H1 (cell line): ENCODE measurements around the gene MYCBPAP. TPM values are rescaled to one million over a fixed set of nuclear protein-coding genes. Genes with fewer than 3 reads are reported as not detected.
A peak's percentile ranks its signal among the peaks of the same experiment; 100 is the strongest.

Experiments
- BACH1 ChIP-seq: IDR thresholded peaks from 2 replicates; pipeline ENCODE4 v1.6.1; 2012; ENCODE audit warnings: low read length, improper control_type of control experiment
- CHD7 ChIP-seq: fragments of 300-600 bp; sonication (generic); IDR thresholded peaks from 2 replicates; pipeline ENCODE4 v1.7.1; 2012; ENCODE audit warnings: low read length, moderate library complexity, mild to moderate bottlenecking, inconsistent platforms; ENCODE audit not compliant: insufficient replicate concordance
- KDM5A ChIP-seq: fragments of 200-600 bp; IDR thresholded peaks from 2 replicates; pipeline ENCODE4 v1.7.1; 2012; ENCODE audit warnings: mild to moderate bottlenecking, low read length, inconsistent platforms, mixed read lengths
- PHF8 ChIP-seq: fragments of 200-600 bp; sonication (generic); conservative IDR thresholded peaks from 2 replicates; pipeline ENCODE4 v1.7.1; 2012; ENCODE audit warnings: low read depth, mild to moderate bottlenecking, inconsistent platforms, low read length, moderate library complexity
- RFX5 ChIP-seq: IDR thresholded peaks from 2 replicates; pipeline ENCODE4 v1.6.1; 2011; ENCODE audit warnings: low read depth, low read length, improper control_type of control experiment, borderline replicate concordance
- SAP30 ChIP-seq: fragments of 300-600 bp; sonication (generic); IDR thresholded peaks from 2 replicates; pipeline ENCODE4 v1.7.1; 2012; ENCODE audit warnings: low read length, moderate library complexity, mild to moderate bottlenecking, inconsistent platforms; ENCODE audit not compliant: insufficient read depth, insufficient replicate concordance
- SP4 ChIP-seq: IDR thresholded peaks from 2 replicates; pipeline ENCODE4 v1.6.1; 2012; ENCODE audit warnings: low read length, inconsistent platforms
- TEAD4 ChIP-seq: IDR thresholded peaks from 2 replicates; pipeline ENCODE4 v1.6.1; 2012; ENCODE audit warnings: low read depth, low read length, inconsistent platforms, mixed read lengths
- ZNF274 ChIP-seq: IDR thresholded peaks from 2 replicates; pipeline ENCODE4 v1.7.0; 2012; ENCODE audit warnings: low read length, borderline replicate concordance; ENCODE audit errors: extremely low read depth
- polyA plus RNA-seq, 7 experiments: library from polyadenylated mRNA; depleted of rRNA in 3 of 7; stranded (reverse) in 5 of 7; unstranded in 2 of 7; fragments of >200 nt in 5 of 7; fragments of 200-250 nt in 2 of 7; gene quantifications; 1 replicate in 5 of 7; 2 replicates in 1 of 7; 4 replicates in 1 of 7; pipeline versions ENCODE4 v1.2.1 to v1.2.3, GENCODE V29; 2011 to 2013; ENCODE audit warnings: missing spikeins in 2 of 7, mixed read lengths in 2 of 7
- total RNA-seq: library from RNA; stranded (reverse); fragmentation: NEBNext Ultra II Directional; extraction: Animal tissue kit (Norgen Biotek cat#: 25700); gene quantifications from 2 replicates; pipeline ENCODE4 v1.2.1, GENCODE V29; 2021

MYCBPAP gene
- total and polyA plus RNA-seq, 2 of the 8 experiments (the other 6 are each of a cell fraction or from before 2014, with no cell fraction given) = 0.89 to 3.3 TPM

GRCh38 chr17:50478391-50479381 lies 29.6 kb upstream of the MYCBPAP start, which contains the start of gene RSAD1 (continued):
- no peak for TF ChIP-seq CHD7
- TF ChIP-seq RFX5 = no peak
- TF ChIP-seq KDM5A = no peak
- TF ChIP-seq TEAD4 = peak; percentile 37; the same call in 1 of the 2 replicates
- TF ChIP-seq PHF8 = peak; percentile 65
- TF ChIP-seq BACH1 = peak; percentile 56
- TF ChIP-seq ZNF274 = no peak
- TF ChIP-seq SP4 = no peak
- peak; percentile 38 for TF ChIP-seq SAP30
